ENCODE measurements around the gene SOCS2. TPM values are rescaled to one million over a fixed set of nuclear protein-coding genes. Genes with fewer than 3 reads are reported as not detected.

The SOCS2 gene
- polyA plus RNA-seq, 1 experiment, result 87.5 TPM

DNA sequence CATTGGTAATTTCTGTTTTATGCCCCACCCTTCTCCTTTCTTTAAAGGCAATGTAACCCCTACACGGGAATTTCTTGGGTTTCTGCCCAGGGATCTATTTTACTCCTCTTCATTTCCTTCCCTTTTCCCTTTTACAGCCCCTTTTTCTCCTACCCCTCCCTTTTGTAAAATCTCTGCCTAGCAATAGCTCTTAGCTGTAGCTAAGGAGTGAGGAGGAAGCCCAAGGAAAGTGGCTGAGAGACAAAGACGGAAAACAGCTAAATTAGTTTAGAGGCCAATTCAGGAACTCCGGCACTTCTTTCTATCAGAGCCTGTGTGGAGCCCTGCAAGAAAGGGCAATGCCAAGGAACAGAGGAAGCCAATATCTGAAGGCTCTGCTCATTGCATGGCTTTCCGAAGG, 40.3 kb downstream of the SOCS2 start:
- POLR2A ChIA-PET, result no interaction called here
- CTCF ChIA-PET, result interaction anchor here (1.2 to 1.4 kb wide), 2 partner anchors 9 to 12 kb away, joined by 3 read pairs; no protein-coding TSS in a partner anchor

DNA sequence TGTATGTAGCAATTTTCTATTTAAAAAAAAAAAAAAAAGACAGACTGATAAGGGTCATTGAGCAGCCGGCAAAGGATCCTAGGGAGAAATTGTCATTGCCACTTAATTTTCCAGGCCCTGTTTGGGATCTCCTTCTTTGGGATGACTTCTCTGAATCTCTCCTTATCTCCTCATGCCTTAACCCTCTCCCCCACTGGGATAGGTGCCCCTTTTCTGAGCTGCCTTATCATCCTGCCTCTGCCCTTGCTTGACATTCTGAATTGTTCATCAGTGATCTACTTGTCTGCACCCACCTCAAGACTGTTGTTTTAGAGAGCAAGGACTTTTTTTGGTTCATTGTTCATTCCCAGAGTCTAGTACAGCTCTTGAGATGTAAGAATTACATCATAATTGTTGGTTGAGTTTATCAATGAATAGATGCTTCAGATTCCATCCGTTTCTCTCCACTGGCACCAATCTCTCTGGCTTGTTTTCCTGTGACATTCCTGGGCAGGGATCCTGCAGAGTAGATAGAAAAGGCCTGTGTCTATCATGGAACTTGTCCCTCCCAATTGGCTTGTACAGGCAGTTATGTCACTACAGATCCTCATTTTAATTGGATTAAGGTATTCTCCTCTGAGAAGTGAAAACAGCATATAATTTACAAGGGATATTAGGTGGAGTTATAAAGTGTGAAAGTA, 42.6 kb downstream of the SOCS2 start:
- DNase-seq (ENCODE audit: low read depth), result no peak
- ChIA-PET CTCF (no interaction called here), POLR2A (no interaction called here)
- TF ChIP-seq, protein P1, sequence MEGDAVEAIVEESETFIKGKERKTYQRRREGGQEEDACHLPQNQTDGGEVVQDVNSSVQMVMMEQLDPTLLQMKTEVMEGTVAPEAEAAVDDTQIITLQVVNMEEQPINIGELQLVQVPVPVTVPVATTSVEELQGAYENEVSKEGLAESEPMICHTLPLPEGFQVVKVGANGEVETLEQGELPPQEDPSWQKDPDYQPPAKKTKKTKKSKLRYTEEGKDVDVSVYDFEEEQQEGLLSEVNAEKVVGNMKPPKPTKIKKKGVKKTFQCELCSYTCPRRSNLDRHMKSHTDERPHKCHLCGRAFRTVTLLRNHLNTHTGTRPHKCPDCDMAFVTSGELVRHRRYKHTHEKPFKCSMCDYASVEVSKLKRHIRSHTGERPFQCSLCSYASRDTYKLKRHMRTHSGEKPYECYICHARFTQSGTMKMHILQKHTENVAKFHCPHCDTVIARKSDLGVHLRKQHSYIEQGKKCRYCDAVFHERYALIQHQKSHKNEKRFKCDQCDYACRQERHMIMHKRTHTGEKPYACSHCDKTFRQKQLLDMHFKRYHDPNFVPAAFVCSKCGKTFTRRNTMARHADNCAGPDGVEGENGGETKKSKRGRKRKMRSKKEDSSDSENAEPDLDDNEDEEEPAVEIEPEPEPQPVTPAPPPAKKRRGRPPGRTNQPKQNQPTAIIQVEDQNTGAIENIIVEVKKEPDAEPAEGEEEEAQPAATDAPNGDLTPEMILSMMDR (IDR thresholded peaks at IDR 0.05; ENCODE audit: insufficient read depth, low read depth, low read length), result no peak
- H3K27me3 ChIP-seq (ENCODE audit: control insufficient read depth, insufficient read depth, low read length), result no peaks in the 10 kb centered on the region
- no peaks in the 10 kb centered on the region for H3K36me3 ChIP-seq (ENCODE audit: control insufficient read depth, insufficient read depth, low read length)
- H3K4me3 ChIP-seq (ENCODE audit: low read depth, low read length), result no peak overlapping the region

More for the DNA sequence above, 40.3 kb downstream of the SOCS2 start:
- Histone ChIP-seq H3K36me3 (ENCODE audit: control insufficient read depth, insufficient read depth, low read length) (no peaks in the 10 kb centered on the region), H3K27me3 (ENCODE audit: control insufficient read depth, insufficient read depth, low read length) (no peaks in the 10 kb centered on the region), H3K4me3 (ENCODE audit: low read depth, low read length) (no peak overlapping the region)
- no peak for DNase-seq (ENCODE audit: low read depth)
- TF ChIP-seq, protein P1 (IDR thresholded peaks at IDR 0.05; ENCODE audit: insufficient read depth, low read depth, low read length), result no peak

DNA sequence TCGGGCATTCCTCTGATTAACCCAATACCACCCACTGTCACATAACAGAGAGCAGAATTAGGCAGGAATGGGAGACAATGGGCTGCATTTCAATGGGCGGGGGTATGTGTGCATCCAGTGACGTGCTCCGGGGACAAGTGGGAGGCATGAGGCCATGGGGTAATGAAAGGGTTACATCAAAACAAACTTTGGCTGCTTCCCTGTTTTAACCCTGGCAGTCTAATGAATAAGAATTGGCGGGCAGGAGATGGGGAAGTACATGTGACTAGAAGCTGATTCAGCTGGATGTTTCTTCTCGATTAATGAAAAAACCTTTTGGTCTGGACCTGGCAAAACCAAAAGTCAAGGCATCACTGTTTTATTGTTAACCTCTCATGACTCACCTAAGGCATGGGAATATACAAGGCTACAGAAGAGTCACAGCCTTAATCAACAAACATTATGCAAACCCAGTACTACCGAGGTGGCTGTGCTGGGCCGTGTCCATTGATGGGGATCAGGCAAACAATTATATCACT, 44.2 kb downstream of the SOCS2 start:
- H3K36me3 ChIP-seq (ENCODE audit: control insufficient read depth, insufficient read depth, low read length), result no peaks in the 10 kb centered on the region
- H3K4me3 ChIP-seq (ENCODE audit: low read depth, low read length), result no peak overlapping the region
- CTCF ChIA-PET, result interaction anchor here (1.0 kb wide), 1 partner anchor 10 kb away, joined by 3 read pairs; no protein-coding TSS in a partner anchor
- POLR2A ChIA-PET, result no interaction called here
- DNase-seq (ENCODE audit: low read depth), result no peak
- no peaks in the 10 kb centered on the region for H3K27me3 ChIP-seq (ENCODE audit: control insufficient read depth, insufficient read depth, low read length)
- TF ChIP-seq, protein P1 (IDR thresholded peaks at IDR 0.05; ENCODE audit: insufficient read depth, low read depth, low read length), result no peak

DNA sequence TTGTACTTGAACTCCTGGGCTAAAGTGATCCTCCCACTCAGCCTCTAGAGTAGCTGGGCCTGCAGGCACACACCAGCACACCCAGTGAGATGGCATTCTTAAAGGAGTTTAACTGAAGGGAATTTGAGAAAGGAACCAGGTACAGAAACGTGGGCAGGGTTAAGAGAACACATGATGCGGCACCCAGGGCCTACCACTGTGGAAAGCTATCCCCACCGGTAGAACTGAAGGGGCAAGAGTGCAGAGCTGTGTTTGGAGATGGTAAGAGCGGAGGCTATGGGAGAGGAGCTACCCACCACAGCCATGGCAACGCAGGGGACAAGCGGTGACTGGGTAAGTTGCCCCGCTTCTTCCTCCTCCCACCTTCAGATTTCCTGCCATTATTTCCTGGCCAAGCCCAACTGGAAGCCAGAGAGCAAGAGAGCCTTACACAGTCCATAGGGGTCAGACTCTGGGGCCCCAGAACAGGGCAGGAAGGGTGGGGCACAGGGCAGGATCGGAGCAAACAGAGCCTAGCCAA, 46.5 kb downstream of the SOCS2 start:
- Histone ChIP-seq H3K36me3 (ENCODE audit: control insufficient read depth, insufficient read depth, low read length) (no peaks in the 10 kb centered on the region), H3K27me3 (ENCODE audit: control insufficient read depth, insufficient read depth, low read length) (no peaks in the 10 kb centered on the region), H3K4me3 (ENCODE audit: low read depth, low read length) (no peak overlapping the region)
- no peak for DNase-seq (ENCODE audit: low read depth)
- POLR2A ChIA-PET, result no interaction called here
- CTCF ChIA-PET, result interaction anchor here (0.6 kb wide), 1 partner anchor 126 kb away, joined by 3 read pairs; no protein-coding TSS in a partner anchor
- TF ChIP-seq, protein P1 (IDR thresholded peaks at IDR 0.05; ENCODE audit: insufficient read depth, low read depth, low read length), result no peak

- no peaks in the 10 kb centered on the region for H3K36me3 ChIP-seq (ENCODE audit: control insufficient read depth, insufficient read depth, low read length)
- no peak for DNase-seq (ENCODE audit: low read depth)
- TF ChIP-seq, protein P1 (IDR thresholded peaks at IDR 0.05; ENCODE audit: insufficient read depth, low read depth, low read length), result no peak
- ChIA-PET POLR2A (no interaction called here), CTCF (interaction anchor here (1.0 to 1.6 kb wide), 3 partner anchors 25 to 92 kb away, joined by 3 to 4 read pairs (median 3); no protein-coding TSS in a partner anchor)
- no peaks in the 10 kb centered on the region for H3K27me3 ChIP-seq (ENCODE audit: control insufficient read depth, insufficient read depth, low read length)
- H3K4me3 ChIP-seq (ENCODE audit: low read depth, low read length), result no peak overlapping the region
Measured at GRCh38 chr12:93621986-93622385, 49.5 kb downstream of the SOCS2 start.
